Cardiac muscle cell (in vitro differentiated cells and primary cell): ENCODE results near the gene DIPK1A. TPM values are rescaled to one million over a fixed set of nuclear protein-coding genes. Genes with fewer than 3 reads are reported as not detected.

Experiments used
- DNase-seq, 2 donors: peaks; one replicate each; pipeline versions ENCODE4 v3.0.0 to v3.0.0-alpha.2; 2010 to 2017; ENCODE audit warnings: low read depth in 1 of 2, low spot score in 1 of 2
- H3K27ac ChIP-seq: fragments of 200-600 bp; sonication (generic); 2 replicates; pipeline ENCODE4 v1.5.1; 2016
- H3K27me3 ChIP-seq: fragments of 200-600 bp; sonication (generic); 2 replicates; pipeline ENCODE4 v1.6.0; 2016; ENCODE audit warnings: control low read depth
- H3K36me3 ChIP-seq: fragments of 200-600 bp; sonication (generic); 2 replicates; pipeline ENCODE4 v1.5.1; 2016; ENCODE audit warnings: control low read depth
- H3K4me1 ChIP-seq: fragments of 200-600 bp; sonication (generic); 2 replicates; pipeline ENCODE4 v1.8.1; 2017; ENCODE audit warnings: low read depth, mild to moderate bottlenecking, mixed run types
- H3K4me3 ChIP-seq: fragments of 200-600 bp; sonication (generic); 2 replicates; pipeline ENCODE4 v1.5.1; 2016; ENCODE audit warnings: mild to moderate bottlenecking
- H3K9me3 ChIP-seq: fragments of 200-600 bp; sonication (generic); 2 replicates; pipeline ENCODE4 v1.5.1; 2017; ENCODE audit warnings: low read depth, mild to moderate bottlenecking, control low read depth
- CTCF ChIP-seq: IDR thresholded peaks from 2 replicates; pipeline ENCODE4 v1.5.1; 2012; ENCODE audit warnings: low read depth, mild to moderate bottlenecking, low read length
- polyA plus RNA-seq: library from polyadenylated mRNA; unstranded; fragments of >200 nt; fragmentation: Nextera tagmentation; extraction: Ambion mirVana; gene quantifications from 2 replicates; pipeline ENCODE4 v1.2.1, GENCODE V29; 2016
- total RNA-seq: library from RNA; depleted of rRNA; stranded (reverse); fragments of >200 nt; gene quantifications from 2 replicates; pipeline ENCODE4 v1.2.3, GENCODE V29; 2016

Gene DIPK1A
- total and polyA plus RNA-seq, 2 experiments from 2014 or later, result 7.7 to 16.6 TPM

DNA sequence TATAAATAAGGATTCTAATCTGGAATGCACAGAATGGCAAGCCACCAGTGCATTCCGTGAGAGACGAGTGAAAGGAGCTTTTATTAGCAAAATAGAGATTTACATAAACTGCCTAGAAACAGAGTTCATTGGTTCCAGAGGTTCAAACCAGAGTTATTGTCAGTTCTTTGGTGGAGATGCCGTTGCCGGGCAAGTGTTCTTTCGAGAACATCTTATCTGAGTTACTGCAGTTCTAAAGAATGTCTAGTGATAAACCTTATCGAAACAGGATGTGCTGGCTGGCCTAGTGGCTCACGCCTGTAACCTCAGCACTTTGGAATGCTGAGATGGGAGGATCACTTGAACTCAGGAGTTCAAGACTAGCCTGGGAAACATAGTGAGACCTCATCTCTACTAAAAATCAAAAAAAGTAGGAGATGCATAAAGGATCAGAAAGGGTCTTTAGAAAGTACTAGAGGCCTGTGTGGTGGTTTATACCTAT, 156.5 kb downstream of the DIPK1A start:
- Histone ChIP-seq H3K27me3 (no peaks in the 10 kb centered on the region), H3K4me1 (no peaks in the 10 kb centered on the region), H3K4me3 (no peak overlapping the region), H3K36me3 (no peaks in the 10 kb centered on the region), H3K27ac (peak overlapping the region; percentile 38), H3K9me3 (no peaks in the 10 kb centered on the region)
- DNase-seq, result peak; percentile 66 to 99
- TF ChIP-seq CTCF, result no peak

GRCh38 chr1:92803140-92803887, 157.9 kb downstream of the DIPK1A start:
- peak in 1 of 2 donors; percentile 70 for DNase-seq
- no peak for TF ChIP-seq CTCF
- Histone ChIP-seq H3K9me3 (no peaks in the 10 kb centered on the region), H3K4me3 (no peak overlapping the region), H3K36me3 (no peaks in the 10 kb centered on the region), H3K27ac (no peak overlapping the region), H3K27me3 (no peaks in the 10 kb centered on the region), H3K4me1 (no peaks in the 10 kb centered on the region)

DNA sequence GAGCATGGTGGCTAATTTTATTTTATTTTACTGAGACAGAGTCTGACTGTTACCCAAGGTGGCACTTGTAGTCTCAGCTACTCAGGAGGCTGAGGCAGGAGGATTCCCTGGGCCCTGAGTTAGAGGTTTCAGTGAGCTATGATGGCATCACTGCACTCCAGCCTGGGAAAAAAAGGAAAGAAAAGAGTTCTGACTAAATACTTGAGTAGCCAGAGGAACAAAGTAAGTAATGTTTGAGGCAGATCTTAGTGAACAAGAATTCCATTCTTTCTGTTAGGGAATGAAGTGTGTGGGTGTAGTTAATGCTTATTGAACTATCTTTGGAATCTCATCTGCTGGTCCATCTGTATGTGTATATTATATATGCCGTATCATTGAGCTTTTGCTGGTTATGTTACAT, 163.3 kb downstream of the DIPK1A start:
- TF ChIP-seq CTCF, result no peak
- H3K27me3 ChIP-seq, result no peaks in the 10 kb centered on the region
- no peaks in the 10 kb centered on the region for H3K36me3 ChIP-seq
- no peaks in the 10 kb centered on the region for H3K9me3 ChIP-seq
- H3K27ac ChIP-seq, result no peak overlapping the region
- H3K4me3 ChIP-seq, result no peak overlapping the region
- peak in 1 of 2 donors; percentile 23 for DNase-seq
- no peaks in the 10 kb centered on the region for H3K4me1 ChIP-seq

- TF ChIP-seq CTCF, result no peak
- DNase-seq, result no peak
- Histone ChIP-seq H3K4me1 (peaks cover 5% of the 10 kb centered on the region), H3K4me3 (no peak overlapping the region), H3K36me3 (no peaks in the 10 kb centered on the region), H3K9me3 (no peaks in the 10 kb centered on the region), H3K27me3 (no peaks in the 10 kb centered on the region), H3K27ac (no peak overlapping the region)
Observed at GRCh38 chr1:92797297-92797696, 164.0 kb downstream of the DIPK1A start.

- DNase-seq, result peak in 1 of 2 donors; percentile 73
- Histone ChIP-seq H3K4me1 (peaks cover 15% of the 10 kb centered on the region), H3K9me3 (no peaks in the 10 kb centered on the region), H3K36me3 (no peaks in the 10 kb centered on the region), H3K27me3 (no peaks in the 10 kb centered on the region), H3K27ac (no peak overlapping the region), H3K4me3 (no peak overlapping the region)
- no peak for TF ChIP-seq CTCF
Observed at GRCh38 chr1:92795166-92795565, 166.1 kb downstream of the DIPK1A start.
